ENCODE measurements around the gene CIB4.

DNA sequence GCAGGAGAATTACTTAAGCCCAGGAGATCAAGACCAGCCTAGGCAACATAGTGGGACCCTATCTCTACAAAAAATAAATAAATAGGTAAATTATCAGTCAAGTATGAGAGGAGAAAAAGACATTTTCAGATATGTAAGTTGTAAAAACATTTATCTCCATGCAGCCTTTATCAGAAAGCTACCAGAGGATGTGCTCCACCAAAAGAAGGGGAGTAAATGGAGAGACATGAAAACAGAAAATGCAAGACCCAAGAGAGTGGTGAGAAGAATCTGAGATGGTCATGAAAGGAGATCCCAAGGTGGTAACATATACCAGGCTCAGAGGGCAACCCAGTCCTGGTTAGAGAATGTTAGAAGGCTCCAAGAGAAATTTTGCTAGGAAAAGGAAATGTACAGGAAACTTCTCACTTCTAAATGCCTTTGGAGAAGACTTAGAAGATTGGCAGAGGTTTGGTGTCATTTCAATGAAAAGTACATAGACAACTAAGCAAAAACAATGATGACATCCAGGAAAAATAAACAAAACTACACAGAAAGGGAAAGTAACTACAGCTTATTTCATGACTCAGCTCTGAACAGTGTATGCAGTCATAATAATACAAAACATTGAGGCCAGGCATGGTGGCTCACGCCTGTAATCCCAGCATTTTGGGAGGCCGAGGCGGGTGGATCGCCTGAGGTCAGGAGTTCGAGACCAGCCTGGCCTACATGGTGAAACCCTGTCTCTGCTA lies 19.5 kb downstream of the CIB4 start:
- TF ChIP-seq, protein P1, sequence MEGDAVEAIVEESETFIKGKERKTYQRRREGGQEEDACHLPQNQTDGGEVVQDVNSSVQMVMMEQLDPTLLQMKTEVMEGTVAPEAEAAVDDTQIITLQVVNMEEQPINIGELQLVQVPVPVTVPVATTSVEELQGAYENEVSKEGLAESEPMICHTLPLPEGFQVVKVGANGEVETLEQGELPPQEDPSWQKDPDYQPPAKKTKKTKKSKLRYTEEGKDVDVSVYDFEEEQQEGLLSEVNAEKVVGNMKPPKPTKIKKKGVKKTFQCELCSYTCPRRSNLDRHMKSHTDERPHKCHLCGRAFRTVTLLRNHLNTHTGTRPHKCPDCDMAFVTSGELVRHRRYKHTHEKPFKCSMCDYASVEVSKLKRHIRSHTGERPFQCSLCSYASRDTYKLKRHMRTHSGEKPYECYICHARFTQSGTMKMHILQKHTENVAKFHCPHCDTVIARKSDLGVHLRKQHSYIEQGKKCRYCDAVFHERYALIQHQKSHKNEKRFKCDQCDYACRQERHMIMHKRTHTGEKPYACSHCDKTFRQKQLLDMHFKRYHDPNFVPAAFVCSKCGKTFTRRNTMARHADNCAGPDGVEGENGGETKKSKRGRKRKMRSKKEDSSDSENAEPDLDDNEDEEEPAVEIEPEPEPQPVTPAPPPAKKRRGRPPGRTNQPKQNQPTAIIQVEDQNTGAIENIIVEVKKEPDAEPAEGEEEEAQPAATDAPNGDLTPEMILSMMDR (IDR thresholded peaks at IDR 0.05), result no peak
- TF ChIP-seq EP300 (IDR thresholded peaks at IDR 0.05; ENCODE audit: low read depth), result no peak
- no peak for TF ChIP-seq POLR2A (IDR thresholded peaks at IDR 0.05)
- no peak for TF ChIP-seq POLR2AphosphoS5 (IDR thresholded peaks at IDR 0.05)

All from transverse colon (tissue), 4 donors.